OCI-LY1 (cell line): Measurements from ENCODE around the gene AGPAT1.
A peak's percentile ranks its signal among the peaks of the same experiment; 100 is the strongest.

Experiments
- H2AFZ ChIP-seq: fragments of 200-600 bp; sonication (generic), shearing (Covaris generic); 2 replicates; pipeline ENCODE4 v1.6.0; 2014; ENCODE audit warnings: antibody characterized with exemption, mild to moderate bottlenecking, low read length
- H3F3A ChIP-seq: fragments of 200-600 bp; sonication (generic), shearing (Covaris generic); 2 replicates; pipeline ENCODE4 v1.6.0; 2014; ENCODE audit warnings: mild to moderate bottlenecking, antibody characterized with exemption, low read length, moderate library complexity; ENCODE audit not compliant: insufficient read depth
- H3K27ac ChIP-seq: fragments of 200-600 bp; sonication (generic); 2 replicates; pipeline ENCODE4 v1.5.1; 2014; ENCODE audit warnings: low read length, mixed run types, mild to moderate bottlenecking, low read depth; ENCODE audit not compliant: poor library complexity, severe bottlenecking
- H3K27me3 ChIP-seq: fragments of 200-600 bp; sonication (generic); 2 replicates; pipeline ENCODE4 v1.6.0; 2014; ENCODE audit warnings: antibody characterized with exemption, mild to moderate bottlenecking, low read length, moderate library complexity; ENCODE audit not compliant: insufficient read depth
- H3K36me3 ChIP-seq: fragments of 200-600 bp; sonication (generic); 2 replicates; pipeline ENCODE4 v1.6.1; 2014; ENCODE audit warnings: mild to moderate bottlenecking, antibody characterized with exemption, low read length, moderate library complexity, mixed read lengths; ENCODE audit not compliant: insufficient read depth
- H3K4me1 ChIP-seq: fragments of 200-600 bp; sonication (generic); 2 replicates; pipeline ENCODE4 v1.5.1; 2014; ENCODE audit warnings: mild to moderate bottlenecking, low read length, moderate library complexity; ENCODE audit not compliant: insufficient read depth, severe bottlenecking
- H3K4me2 ChIP-seq: fragments of 200-600 bp; sonication (generic), shearing (Covaris generic); 2 replicates; pipeline ENCODE4 v1.6.1; 2014; ENCODE audit warnings: low read length
- H3K4me3 ChIP-seq: fragments of 200-600 bp; sonication (generic); 2 replicates; pipeline ENCODE4 v1.5.1; 2014; ENCODE audit warnings: low read length, low read depth, mild to moderate bottlenecking, mixed read lengths; ENCODE audit not compliant: poor library complexity, severe bottlenecking
- H3K79me2 ChIP-seq: fragments of 200-600 bp; shearing (Covaris generic); 2 replicates; pipeline ENCODE4 v1.6.1; 2016; ENCODE audit warnings: mixed run types, low read length, mixed read lengths; ENCODE audit not compliant: insufficient read depth
- H3K9ac ChIP-seq: fragments of 200-600 bp; sonication (generic), shearing (Covaris generic); 2 replicates; pipeline ENCODE4 v1.6.1; 2014; ENCODE audit warnings: mild to moderate bottlenecking, low read length, mixed read lengths
- H3K9me2 ChIP-seq: fragments of 200-600 bp; sonication (generic), shearing (Covaris generic); 2 replicates; pipeline ENCODE4 v1.6.1; 2014; ENCODE audit warnings: low read depth, mild to moderate bottlenecking, low read length, mixed read lengths
- H3K9me3 ChIP-seq: fragments of 200-600 bp; shearing (Covaris generic); 2 replicates; pipeline ENCODE4 v1.6.1; 2014; ENCODE audit warnings: low read length, mixed read lengths
- H4K20me1 ChIP-seq: fragments of 200-600 bp; sonication (generic), shearing (Covaris generic); 2 replicates; pipeline ENCODE4 v1.6.0; 2016; ENCODE audit warnings: mild to moderate bottlenecking, low read length; ENCODE audit not compliant: insufficient read depth
- EZH2 ChIP-seq: fragments of 200-600 bp; sonication (generic), shearing (Covaris generic); IDR thresholded peaks from 2 replicates; pipeline ENCODE4 v1.8.0; 2017; ENCODE audit warnings: borderline replicate concordance, mixed run types, mild to moderate bottlenecking, antibody characterized with exemption, low read length, moderate library complexity, mixed read lengths
- TF ChIP-seq, protein P1 (sequence below): fragments of 200-600 bp; sonication (generic), shearing (Covaris generic); IDR thresholded peaks from 2 replicates; pipeline ENCODE4 v1.5.1; 2017; ENCODE audit warnings: mild to moderate bottlenecking, antibody characterized with exemption, low read length, moderate library complexity, mixed read lengths

AGPAT1 gene

DNA sequence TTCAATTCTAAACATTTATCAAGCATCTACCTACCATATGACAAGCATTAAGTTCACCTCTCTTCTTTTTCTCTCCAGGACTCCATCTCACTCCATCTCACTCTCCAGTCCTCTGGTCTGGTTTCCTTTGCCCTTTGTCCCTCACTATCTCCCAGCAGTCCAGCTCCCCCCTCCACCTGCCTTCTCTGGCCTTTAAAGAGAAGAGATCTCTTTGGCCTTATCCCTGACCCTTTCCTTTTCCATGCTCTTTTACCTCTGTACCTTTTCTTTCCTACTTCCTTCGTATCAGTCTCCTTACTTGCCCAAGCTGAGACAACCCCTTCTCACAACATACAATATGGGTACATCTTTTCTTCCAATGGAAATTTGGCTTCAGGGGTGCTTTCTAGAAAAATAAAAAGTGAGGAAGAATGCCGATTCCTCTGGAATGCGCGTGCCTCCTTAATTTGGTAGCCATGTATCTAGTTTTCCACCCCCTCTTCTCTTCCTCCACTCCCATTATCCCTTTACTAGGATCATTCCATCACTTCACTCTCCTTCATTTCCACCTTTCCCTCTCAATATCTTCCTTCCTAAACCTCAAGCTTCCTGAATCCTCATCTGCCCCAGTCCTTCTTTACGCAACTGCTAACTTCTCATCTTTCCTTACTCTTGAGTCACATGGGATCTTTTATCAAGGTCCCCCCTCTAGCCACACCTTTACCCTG lies 745 bp upstream of the AGPAT1 start:
- H3K9me3 ChIP-seq = no peaks in the 10 kb centered on the region
- peak overlapping the region; percentile 80 for H3K4me2 ChIP-seq
- no peaks in the 10 kb centered on the region for H3F3A ChIP-seq
- H3K27ac ChIP-seq = peak overlapping the region; percentile 87
- H3K79me2 ChIP-seq = peaks cover 12% of the 10 kb centered on the region; the same call in 1 of the 2 replicates
- peak overlapping the region; percentile 70 for H3K9ac ChIP-seq
- H4K20me1 ChIP-seq = no peaks in the 10 kb centered on the region
- H3K4me1 ChIP-seq = peaks cover 56% of the 10 kb centered on the region
- H3K4me3 ChIP-seq = peak overlapping the region; percentile 91
- no peak overlapping the region for H2AFZ ChIP-seq
- no peaks in the 10 kb centered on the region for H3K27me3 ChIP-seq
- H3K36me3 ChIP-seq = peaks cover 19% of the 10 kb centered on the region; the same call in 1 of the 2 replicates
- H3K9me2 ChIP-seq = no peaks in the 10 kb centered on the region
- TF ChIP-seq EZH2 = no peak
- TF ChIP-seq, protein P1, sequence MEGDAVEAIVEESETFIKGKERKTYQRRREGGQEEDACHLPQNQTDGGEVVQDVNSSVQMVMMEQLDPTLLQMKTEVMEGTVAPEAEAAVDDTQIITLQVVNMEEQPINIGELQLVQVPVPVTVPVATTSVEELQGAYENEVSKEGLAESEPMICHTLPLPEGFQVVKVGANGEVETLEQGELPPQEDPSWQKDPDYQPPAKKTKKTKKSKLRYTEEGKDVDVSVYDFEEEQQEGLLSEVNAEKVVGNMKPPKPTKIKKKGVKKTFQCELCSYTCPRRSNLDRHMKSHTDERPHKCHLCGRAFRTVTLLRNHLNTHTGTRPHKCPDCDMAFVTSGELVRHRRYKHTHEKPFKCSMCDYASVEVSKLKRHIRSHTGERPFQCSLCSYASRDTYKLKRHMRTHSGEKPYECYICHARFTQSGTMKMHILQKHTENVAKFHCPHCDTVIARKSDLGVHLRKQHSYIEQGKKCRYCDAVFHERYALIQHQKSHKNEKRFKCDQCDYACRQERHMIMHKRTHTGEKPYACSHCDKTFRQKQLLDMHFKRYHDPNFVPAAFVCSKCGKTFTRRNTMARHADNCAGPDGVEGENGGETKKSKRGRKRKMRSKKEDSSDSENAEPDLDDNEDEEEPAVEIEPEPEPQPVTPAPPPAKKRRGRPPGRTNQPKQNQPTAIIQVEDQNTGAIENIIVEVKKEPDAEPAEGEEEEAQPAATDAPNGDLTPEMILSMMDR = no peak

DNA sequence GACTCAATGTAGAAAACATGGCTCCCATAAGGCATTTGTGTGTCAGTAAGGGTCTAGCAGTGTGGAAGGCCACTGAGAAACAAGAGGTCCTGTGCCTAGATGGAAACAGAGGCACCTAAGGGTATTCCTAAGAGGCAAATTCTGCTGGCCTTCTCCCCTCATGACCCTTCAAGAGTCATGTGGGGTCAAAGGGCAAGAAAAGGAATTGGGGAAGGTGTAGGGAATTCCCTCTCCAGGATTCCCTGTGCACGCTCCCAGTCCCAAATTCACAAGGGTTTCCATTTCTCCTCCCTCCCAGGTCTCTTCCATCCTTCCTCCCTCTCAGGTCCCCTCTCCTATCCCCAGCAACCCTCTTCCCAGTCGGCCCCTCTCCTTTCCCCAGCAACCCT lies 568 bp downstream of the AGPAT1 start:
- Histone ChIP-seq H3K4me2 (peak overlapping the region; percentile 96), H3K36me3 (peaks cover 16% of the 10 kb centered on the region; the same call in 1 of the 2 replicates), H3F3A (no peaks in the 10 kb centered on the region), H3K79me2 (peaks cover 12% of the 10 kb centered on the region; the same call in 1 of the 2 replicates), H3K9ac (peak overlapping the region; percentile 96), H2AFZ (no peak overlapping the region), H3K9me3 (no peaks in the 10 kb centered on the region), H4K20me1 (no peaks in the 10 kb centered on the region), H3K9me2 (no peaks in the 10 kb centered on the region), H3K4me1 (peaks cover 56% of the 10 kb centered on the region), H3K27me3 (no peaks in the 10 kb centered on the region), H3K27ac (peak overlapping the region; percentile 20), H3K4me3 (peak overlapping the region; percentile 91)
- no peak for TF ChIP-seq EZH2
- TF ChIP-seq, protein P1 = no peak

DNA sequence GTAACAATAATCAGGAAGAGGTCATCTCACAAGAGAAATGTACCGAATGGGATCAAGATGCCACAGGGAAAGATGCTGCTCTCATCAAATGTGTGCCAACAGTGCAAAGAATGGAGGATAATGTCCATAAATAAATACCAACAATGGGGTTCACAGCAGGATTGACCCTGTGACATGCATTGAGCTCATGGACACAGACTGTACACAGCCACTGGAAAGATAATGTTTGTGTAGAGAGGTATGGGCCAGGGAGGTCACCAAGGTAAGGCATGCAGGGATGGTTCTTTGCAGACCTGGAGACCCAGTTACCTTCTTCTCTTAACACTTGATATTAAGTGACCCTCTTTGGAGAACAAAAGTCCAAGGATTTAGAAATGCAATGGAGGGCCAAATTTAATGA lies 1.5 kb downstream of the AGPAT1 start:
- H3K9me3 ChIP-seq = no peaks in the 10 kb centered on the region
- H3K9ac ChIP-seq = no peak overlapping the region; the same call in 1 of the 2 replicates
- H3F3A ChIP-seq = no peaks in the 10 kb centered on the region
- no peaks in the 10 kb centered on the region for H4K20me1 ChIP-seq
- peaks cover 17% of the 10 kb centered on the region; the same call in 1 of the 2 replicates for H3K36me3 ChIP-seq
- no peaks in the 10 kb centered on the region for H3K27me3 ChIP-seq
- TF ChIP-seq, protein P1 = no peak
- TF ChIP-seq EZH2 = no peak
- no peak overlapping the region for H3K27ac ChIP-seq
- no peaks in the 10 kb centered on the region for H3K9me2 ChIP-seq
- H3K79me2 ChIP-seq = peaks cover 12% of the 10 kb centered on the region; the same call in 1 of the 2 replicates
- no peak overlapping the region for H2AFZ ChIP-seq
- H3K4me1 ChIP-seq = peaks cover 53% of the 10 kb centered on the region
- H3K4me2 ChIP-seq = peak overlapping the region; percentile 96
- peak overlapping the region; percentile 91 for H3K4me3 ChIP-seq
